ENCODE data around the gene POLR3GL.
A peak's percentile ranks its signal among the peaks of the same experiment; 100 is the strongest.

POLR3GL gene

DNA sequence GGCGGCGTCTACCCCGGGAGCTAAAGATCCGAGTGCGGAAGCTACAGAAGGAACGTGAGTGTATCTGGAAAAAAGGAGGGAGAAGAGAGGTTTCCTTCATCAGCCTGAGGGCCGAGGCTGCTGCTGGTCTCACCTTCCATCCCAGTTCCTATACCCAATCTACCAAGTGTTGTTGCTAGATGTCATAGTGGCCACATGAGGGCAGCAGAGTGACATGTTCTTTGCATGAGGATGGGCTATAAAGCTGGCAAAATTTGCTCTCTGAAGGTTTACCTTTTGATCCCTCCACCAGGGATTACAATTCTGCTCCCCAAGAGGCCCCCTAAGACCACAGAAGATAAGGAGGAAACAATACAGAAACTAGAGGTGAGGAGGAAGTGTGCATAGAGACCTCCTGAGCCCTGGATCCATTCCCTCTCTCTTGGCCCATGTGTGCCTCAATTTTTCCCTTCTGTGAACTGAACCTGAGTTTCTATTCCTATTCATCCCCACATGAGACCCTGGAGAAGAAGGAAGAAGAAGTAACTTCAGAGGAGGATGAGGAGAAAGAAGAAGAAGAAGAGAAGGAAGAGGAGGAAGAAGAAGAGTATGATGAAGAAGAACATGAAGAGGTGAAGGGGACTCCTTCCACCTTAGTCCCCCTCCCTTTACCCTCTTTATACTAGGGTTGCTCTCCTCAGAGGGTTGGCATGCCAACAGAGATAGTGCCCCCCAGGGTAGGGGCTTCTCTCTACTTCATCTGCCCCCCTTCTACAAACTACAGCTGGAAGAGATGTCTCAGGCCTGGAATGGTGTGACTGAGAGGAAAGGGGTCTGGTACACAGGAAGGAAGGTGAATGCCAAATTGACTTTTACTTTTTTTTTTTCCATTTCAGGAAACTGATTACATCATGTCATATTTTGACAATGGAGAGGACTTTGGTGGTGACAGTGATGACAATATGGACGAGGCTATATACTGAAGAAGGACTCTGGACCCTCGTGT lies 13.3 kb downstream of the POLR3GL start:
- peak; percentile 95 for DNase-seq

DNA sequence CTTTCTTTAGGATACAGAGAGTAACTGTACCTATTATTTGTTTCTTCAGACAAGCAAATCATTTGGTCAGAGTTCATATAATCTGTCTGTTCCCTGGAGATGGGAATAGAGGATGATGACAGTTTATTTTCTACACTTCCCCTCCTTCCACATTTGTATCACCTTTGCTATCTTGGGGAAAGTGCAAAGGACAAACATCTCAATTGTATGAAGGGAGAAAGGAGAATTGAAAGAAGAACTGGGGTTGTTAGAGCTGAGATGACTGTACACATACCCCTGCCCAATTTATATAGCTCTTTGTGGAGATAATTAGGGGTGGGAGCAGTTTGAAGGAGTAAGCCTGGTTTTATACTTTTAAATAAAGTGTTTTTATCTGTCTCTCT lies 14.0 kb downstream of the POLR3GL start:
- DNase-seq: no peak

DNA sequence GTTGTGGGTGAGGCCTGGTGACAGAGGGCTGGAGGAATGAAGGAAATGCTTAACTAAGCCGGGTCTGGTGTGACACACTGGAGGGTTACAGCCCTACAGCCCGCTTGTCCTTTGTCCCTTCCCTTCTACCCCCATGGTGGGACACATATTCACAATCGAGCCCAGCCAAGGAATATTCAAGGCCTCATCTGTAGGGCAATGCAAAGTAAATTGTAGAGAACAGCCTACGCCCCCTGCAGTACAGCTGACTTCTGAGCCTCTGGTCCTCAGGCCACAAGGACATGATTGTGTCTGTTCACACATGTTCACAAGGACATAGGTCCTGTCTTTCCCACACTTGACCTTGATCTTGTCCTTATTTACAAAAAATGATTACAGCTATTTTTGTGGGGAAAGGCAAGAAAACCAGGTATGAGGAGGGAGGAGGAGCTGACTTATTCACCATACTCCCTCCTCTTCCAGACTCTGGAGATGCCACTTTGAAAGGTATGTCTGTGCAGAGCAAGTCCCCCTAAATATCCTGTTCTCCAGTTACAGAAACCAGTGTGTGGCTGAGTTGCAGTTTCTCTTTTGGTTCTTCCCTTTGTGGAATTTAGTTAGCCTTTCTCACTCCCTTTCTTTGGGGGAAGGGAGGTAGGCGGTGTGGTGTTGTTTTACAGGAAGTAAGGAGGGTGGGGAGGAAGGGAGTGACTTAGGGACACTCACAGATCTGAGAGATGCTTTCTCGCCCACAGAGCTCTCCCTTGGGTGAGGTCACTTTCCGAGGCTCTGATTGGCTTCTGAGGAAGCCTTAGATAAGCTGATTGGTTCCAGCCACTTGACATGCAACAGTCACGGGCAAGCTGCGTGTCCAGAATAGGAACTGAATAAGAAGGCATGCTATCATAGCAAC lies 14.6 kb downstream of the POLR3GL start:
- peak; percentile 96 for DNase-seq

DNA sequence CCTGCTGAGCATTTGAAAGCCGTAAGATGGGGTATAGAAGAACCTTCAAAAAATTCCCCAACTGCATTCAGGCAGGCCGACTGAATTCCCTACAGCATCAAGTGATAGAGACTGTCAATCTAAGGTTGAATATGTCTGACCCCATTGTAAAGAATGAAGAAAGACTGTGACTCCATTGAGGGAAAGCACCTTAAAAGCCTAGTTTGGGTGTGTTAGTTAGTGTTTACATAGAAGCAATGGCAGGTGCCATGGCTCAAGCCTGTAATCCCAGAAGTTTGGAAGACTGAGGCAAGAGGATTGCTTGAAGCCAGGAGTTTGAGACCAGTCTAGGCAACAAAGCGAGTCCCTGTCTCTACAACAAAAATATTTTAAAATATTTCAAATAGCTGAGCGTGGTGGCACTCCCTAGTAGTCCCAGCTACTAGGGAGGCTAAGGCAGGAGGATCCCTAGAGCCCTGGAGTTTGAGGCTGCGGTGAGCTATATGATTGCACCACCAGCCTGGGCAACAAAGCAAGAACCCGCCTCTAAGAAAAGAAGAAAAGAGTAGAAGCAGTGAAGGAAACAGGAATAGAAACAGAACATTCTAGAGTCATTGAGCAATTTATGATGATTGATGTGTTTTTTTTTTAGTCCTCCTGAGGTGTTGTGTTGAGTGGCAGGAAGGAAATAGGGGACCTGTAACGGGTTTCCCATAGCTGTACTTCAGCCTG lies 15.4 kb downstream of the POLR3GL start:
- DNase-seq: no peak

DNA sequence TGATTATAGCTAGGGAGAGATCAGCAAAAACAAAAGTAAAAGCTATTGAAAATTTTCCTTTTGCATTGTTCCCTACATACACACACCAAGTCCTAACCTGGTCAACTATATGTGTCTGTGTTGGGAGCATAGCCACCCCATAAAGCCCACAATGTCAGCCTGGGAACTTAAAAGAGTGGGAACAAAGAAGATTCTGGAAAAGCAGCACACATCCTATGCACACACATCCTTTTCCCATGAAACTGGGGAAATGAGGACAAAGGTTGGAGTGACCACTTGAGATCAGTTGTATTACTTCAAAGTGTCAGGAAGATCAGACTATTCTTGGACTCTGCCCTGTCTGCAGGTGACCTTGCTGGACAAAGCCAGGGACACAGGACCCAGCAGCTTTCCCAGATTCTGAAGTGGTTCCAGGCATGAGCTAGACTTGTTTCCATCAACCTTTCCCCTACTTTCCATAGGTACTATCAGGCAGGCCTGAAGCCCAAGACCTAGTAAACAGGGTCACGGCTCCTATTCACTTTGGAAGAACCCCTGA lies 16.0 kb downstream of the POLR3GL start:
- no peak for DNase-seq

DNA sequence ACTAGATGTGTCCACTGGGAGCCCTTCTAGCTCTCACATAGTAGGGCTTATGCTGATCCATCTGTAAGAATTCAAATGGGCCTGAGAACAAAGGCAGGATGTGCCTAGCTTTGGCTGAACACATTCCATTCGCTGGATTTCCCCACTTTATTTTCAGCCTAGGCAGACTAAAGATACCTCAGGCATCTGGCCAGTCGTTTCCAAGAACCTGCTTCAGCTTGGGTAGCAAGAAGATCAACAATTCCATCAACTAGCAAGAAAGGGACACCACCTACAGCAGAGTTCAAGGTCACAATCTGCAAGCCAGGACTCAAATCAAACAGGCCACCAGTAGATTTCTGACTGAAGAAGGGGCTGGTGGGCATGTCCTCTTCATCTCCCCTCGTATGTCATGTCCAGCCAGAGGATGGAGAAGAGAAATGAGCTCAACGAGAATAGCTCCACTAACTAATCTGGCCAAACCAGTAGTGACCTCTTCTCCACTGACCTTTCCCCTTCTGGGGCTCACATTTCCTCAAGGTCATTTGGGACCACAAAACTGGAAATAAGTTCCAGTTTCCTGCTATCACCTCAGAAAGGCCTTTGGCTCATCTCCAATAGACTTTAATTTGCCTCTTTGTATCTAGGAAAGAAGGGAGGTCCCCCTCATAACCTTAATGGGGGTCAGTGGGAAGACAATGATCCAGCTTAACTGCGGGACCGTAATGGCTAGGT lies 17.7 kb downstream of the POLR3GL start:
- DNase-seq: no peak

DNA sequence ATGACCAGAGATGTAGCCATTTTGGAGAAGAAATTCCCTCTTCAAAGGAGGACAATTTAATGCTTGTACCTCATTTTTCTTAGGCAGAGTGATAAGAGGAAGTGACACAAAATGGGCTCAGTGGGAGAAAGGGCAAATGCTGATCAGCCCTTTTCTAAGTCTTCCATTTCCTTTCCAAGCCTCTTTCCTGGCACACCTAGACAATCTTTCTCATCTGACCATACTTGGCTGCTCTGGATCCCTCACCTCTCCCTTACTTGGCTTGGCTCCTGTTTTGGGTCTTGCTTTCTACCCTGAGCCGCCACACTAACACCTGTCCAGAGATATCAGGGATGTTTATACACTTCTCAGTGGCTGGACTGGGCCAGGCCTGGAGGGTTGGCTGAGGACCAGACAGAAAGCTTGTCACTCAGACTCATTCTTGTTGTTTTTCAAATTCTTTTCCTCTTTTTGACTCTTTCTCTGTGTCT lies 18.8 kb downstream of the POLR3GL start:
- no peak for DNase-seq

DNA sequence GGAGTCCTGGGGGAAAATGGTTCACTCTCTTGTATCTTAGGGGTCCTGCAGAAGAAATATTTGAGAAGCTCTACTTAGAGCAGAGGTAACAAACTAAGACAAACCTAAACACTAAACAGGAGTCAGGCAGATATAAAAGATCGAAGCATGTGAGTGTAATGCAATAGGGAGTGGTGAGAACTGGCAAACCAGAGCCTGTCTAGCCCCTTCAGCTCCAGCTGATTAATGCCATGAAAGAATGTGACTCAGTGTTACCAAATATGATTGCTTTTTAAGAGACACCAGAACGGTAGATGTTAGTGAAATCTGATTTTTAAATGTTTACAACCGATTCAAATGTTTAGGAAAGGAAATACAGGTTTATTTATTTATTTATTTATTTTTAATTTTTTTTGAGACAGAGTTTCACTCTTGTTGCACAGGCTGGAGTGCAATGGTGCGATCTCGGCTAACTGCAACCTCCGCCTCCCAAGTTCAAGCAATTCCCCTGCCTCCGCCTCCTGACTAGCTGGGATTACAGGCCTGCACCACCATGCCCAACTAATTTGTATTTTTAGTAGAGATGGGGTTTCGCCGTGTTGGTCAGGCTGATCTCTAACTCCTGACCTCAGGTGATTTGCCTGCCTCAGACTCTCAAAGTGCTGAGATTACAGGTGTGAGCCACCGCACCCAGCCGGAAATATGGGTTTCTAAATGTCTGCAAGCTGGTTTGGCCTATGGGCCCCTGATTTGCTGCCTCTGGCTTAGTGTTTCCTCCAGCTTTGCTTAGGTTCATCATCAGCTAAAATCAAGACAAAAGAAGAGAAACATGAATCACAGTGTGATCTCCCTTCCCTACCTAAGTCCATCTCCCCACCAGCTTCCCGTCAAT lies 19.7 kb downstream of the POLR3GL start:
- no peak for DNase-seq

DNA sequence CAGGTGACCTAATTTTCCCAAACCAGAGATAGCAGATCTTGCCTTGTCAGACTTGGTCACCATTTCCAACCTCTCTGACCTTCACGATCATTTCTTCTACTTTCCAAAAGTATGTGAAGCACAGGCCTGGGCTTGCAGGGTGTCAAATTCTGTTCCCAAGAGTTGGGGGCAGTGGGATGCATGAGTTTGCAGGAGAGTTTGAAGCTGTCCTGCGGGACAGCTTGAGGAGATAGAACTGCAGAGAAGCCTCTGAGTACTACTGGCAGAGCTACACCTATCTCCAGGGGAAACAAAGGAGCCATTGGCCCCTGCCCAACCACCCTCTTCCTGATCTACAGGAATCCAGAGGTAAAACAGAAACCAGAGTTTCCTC lies 20.6 kb downstream of the POLR3GL start:
- no peak for DNase-seq

DNA sequence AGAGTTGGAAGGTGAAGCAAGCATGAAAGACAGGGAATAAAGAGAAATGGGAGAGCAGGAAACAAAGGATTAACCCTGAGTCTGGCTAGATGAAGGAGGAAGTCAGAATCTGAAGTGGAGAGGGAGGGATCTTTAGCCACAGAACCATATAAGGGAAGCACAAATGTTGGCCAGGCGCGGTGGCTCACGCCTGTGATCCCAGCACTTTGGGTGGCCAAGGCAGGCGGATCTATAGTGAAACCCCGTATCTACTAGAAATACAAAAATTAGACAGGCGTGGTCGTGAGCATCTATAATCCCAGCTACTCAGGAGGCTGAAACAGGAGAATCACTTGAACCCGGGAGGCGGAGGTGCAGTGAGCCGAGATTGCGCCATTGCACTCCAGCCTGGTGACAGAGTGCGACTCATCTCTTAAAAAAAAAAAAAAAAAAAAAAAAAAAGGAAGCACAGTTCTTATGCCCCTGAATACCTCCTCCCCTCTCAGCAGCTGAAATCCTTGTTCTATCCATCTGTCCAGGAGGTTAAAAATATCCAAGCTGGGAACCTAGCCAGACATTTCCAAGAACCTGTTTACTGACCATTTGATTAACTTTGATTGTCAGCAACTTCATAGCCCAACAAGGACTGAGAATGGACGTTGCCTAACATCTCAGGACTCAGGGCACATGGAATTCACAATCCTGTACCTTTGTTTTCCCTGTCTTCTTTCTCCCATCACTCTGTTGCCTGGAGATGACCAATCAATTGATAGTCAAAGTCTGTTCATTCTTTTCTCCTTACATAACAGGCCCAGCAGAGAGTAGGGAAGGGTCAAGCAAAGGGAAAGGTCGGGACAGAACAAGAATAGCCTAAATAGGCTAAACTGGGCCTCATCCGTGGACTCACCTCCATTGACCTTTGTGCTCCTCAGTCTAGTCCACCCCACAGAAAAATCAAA lies 21.3 kb downstream of the POLR3GL start:
- peak; percentile 86 for DNase-seq

DNA sequence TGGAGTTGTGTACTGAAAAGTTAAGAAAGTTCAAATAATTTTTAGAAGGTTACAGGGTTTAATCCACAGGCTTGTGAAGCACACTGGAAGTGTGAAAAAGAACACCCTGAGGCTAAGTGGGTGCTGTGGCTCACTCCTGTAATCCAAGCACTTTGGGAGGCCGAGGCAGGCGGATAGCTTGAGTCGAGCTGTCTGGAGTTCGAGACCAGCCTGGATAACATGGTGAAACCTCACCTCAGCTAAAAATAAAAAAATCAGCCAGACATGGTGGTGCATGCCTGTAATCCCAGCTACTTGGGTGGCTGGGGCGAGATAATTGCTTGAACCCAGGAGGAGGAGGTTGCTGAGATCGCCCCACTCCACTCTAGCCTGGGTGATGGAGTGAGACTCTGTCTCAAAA lies 22.1 kb downstream of the POLR3GL start:
- no peak for DNase-seq

DNA sequence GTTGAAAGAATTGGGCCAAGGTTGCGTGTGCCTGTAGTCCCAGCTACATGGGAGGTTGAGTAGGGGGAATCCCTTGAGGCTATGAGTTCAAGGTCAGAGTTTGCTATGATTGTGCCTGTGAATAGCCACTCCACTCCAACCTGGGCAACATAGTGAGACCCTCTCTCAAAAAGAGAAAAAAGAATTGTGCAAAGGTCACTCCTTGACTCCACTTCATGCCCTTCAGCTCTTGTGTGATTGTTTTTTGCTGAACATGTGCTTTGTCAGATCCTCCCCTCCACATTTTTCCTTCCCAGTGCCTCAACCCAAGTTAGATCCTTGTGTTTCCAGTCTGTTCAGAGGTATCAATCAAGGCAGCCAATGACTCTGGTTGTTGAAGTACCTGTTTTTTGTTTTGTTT lies 23.4 kb downstream of the POLR3GL start:
- no peak for DNase-seq

DNA sequence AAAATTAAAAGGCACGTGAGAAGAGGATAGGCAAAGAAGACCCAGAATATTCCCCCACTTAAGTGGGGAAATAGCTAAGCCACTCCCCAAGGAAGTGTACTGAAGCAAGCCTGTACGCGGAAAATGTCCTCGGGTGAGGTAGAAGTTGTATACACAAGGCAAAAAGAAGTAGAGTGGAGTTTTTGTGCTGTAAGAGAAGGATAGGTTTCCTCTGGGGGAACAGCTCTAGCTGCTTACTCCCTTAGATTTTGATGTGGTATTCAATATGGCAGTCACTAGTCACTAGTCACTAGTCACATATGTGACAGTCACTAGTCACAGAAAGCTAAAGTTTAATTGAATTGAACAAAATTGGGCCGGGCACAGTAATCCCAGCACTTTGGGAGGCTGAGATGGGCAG lies 24.3 kb downstream of the POLR3GL start:
- DNase-seq: no peak

DNA sequence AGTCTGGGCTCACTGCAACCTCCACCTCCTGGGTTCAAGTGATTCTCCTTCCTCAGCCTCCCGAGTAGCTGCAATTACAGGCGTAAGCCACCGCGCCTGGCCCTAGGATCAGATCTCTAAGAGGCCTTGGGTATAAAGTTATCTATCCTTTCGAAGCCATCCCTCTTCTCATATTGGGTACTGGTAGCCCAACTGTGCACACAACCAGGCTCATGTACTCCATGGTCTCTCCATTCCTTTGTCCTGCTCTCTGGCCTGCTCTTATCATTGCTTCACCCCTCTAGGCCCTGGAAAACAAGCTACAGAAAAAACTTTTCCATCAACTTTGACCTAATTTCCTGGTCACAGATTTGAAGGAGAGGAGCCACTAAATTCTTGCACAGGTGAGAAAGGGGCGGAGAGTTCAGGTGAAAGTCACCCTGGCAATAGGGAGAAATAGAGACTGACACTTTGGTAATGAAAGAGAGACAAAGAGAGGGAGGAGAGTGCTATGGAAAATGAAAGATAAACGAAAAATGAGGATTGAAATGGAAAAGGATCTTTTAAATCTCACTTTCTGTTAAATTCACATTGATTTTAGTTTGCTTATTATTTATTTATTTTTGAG lies 25.9 kb downstream of the POLR3GL start:
- DNase-seq: no peak

DNA sequence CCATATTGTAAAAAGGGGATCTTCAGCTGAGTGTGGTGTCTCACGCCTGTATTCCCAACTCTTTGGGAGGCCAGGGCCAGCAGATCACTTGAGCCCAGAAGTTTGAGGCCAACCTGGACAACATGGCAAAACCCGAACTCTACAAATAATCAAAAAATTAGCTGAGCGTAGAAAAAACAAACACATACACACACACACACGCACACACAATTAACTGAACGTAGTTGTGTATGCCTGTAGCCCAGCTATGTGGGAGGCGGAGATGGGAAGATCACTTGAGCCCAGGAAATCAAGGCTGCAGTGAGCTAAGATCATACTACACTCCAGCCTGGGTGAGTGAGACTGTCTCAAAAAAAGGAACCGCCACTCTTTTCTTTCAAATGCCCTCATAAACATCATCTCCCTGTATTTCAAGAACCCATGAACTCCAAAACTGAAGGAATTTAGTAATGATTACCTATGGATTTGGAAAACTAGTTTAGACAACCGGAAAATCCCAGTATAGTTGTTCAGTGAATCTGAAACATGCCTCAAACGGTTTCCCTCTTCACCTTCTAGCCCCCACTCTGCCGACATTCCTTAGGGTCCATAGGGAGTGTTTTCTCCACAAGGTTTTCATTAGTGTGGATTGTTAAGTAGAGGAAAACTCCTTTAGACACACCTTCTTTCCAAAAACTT lies 27.4 kb downstream of the POLR3GL start:
- DNase-seq: no peak

DNA sequence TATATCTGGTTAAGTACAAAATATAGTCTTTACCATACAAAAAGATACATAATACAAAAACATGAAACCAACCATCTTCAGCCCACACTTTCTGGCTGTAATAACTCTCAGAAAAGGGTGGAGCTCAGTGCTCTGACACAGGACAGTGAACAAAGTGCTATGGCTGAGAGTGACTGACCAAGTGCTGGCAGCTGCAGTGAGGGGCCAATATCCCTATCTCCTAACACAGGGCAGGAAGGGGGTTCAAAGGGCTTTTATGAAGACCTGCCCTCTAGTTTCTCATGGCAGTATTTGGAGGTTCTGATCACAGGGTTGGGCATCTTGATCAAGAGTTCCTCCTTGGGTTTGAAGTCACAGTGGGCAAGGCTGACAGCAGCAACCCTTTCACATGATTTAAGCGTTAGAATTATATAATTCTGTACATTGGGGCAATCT lies 28.0 kb downstream of the POLR3GL start:
- no peak for DNase-seq

DNA sequence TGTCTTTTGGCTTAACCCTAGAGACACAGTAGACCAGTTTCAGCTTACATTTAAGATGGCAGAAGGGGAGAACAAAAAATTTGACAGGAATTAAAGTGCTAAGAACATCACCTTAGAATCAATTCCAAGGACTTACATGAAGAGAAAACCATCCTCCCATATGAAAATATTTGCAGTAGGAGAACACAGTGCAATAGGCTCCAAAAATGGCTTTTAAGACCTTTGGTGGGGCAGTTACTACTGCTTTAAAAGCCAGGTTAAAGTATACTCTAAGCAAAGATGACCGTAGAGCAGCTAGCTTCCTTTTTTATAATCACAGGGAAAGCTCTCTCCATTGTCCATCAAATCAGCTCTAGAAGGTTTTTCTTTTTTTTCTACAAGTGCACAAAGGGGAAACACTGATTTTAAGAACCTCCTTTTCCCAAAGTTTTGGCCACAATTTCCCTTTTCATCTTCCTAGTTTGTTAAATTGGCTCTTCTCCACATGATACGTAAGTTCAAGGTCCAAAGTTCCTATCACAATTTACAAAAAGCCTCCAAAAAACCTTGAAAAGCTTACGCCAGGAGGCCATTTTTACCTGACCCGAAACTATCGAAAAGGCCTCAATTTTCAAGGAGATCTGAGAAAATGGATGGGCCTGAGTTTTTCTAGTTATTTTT lies 28.6 kb downstream of the POLR3GL start:
- no peak for DNase-seq

Data from NCI-H510A treated with DMSO at 0.1 percent for 48 hours (cell line).